NCI-H2196 treated with DMSO at 0.1 percent for 48 hours (cell line): ENCODE data around the gene CADM2.
"Not testable (repeated sequence)": the region's sequence is repeated elsewhere in the genome, so short reads cannot be mapped to it uniquely, and the experiment has no call there.

Experiments used
- DNase-seq: peaks from one replicate; lab custom pipeline; 2025; ENCODE audit not compliant: unreplicated experiment; lab: John Stamatoyannopoulos, UW

CADM2 gene

GRCh38 chr3:85455561-85456200 lies 496.9 kb downstream of the CADM2 start:
- no peak for DNase-seq

- no peak for DNase-seq
Measured at GRCh38 chr3:85474241-85474640, 515.5 kb downstream of the CADM2 start.

- no peak for DNase-seq
Measured at GRCh38 chr3:85475346-85475745, 516.6 kb downstream of the CADM2 start.

GRCh38 chr3:85476891-85477495 lies 518.2 kb downstream of the CADM2 start:
- no peak for DNase-seq

- no peak for DNase-seq
Measured at GRCh38 chr3:85481411-85482212, 522.8 kb downstream of the CADM2 start.

GRCh38 chr3:85482213-85482490 lies 523.4 kb downstream of the CADM2 start:
- DNase-seq: no peak

GRCh38 chr3:85483986-85484385 lies 525.2 kb downstream of the CADM2 start:
- no peak for DNase-seq

GRCh38 chr3:85487375-85487774 lies 528.6 kb downstream of the CADM2 start:
- DNase-seq: no peak

GRCh38 chr3:85495602-85496001 lies 536.8 kb downstream of the CADM2 start:
- DNase-seq: no peak

GRCh38 chr3:85498177-85498576 lies 539.4 kb downstream of the CADM2 start:
- no peak for DNase-seq

GRCh38 chr3:85502148-85502875 lies 543.5 kb downstream of the CADM2 start:
- DNase-seq: no peak

GRCh38 chr3:85504129-85504784 lies 545.5 kb downstream of the CADM2 start:
- DNase-seq: not testable (repeated sequence)

GRCh38 chr3:85504785-85505511 lies 546.2 kb downstream of the CADM2 start:
- DNase-seq: not testable (repeated sequence)

GRCh38 chr3:85507052-85507451 lies 548.3 kb downstream of the CADM2 start:
- DNase-seq: not testable (repeated sequence)

GRCh38 chr3:85508659-85509058 lies 549.9 kb downstream of the CADM2 start:
- no peak for DNase-seq

GRCh38 chr3:85516146-85516545 lies 557.4 kb downstream of the CADM2 start:
- DNase-seq: no peak

GRCh38 chr3:85524104-85524503 lies 565.3 kb downstream of the CADM2 start:
- no peak for DNase-seq

- DNase-seq: no peak
Measured at GRCh38 chr3:85525264-85525663, 566.5 kb downstream of the CADM2 start.

GRCh38 chr3:85533586-85533985 lies 574.8 kb downstream of the CADM2 start:
- no peak for DNase-seq

- no peak for DNase-seq
Measured at GRCh38 chr3:85535517-85535916, 576.7 kb downstream of the CADM2 start.

GRCh38 chr3:85539232-85539631 lies 580.4 kb downstream of the CADM2 start:
- DNase-seq: no peak
